Activated T-cell treated with anti-CD3 and anti-CD28 coated beads for 48 hours (primary cell): Measurements from ENCODE around the gene CASKIN1.

Experiments
- DNase-seq: peaks from one replicate; pipeline ENCODE4 v3.0.0-alpha.2; 2020; ENCODE audit warnings: low read depth

CASKIN1 gene

DNA sequence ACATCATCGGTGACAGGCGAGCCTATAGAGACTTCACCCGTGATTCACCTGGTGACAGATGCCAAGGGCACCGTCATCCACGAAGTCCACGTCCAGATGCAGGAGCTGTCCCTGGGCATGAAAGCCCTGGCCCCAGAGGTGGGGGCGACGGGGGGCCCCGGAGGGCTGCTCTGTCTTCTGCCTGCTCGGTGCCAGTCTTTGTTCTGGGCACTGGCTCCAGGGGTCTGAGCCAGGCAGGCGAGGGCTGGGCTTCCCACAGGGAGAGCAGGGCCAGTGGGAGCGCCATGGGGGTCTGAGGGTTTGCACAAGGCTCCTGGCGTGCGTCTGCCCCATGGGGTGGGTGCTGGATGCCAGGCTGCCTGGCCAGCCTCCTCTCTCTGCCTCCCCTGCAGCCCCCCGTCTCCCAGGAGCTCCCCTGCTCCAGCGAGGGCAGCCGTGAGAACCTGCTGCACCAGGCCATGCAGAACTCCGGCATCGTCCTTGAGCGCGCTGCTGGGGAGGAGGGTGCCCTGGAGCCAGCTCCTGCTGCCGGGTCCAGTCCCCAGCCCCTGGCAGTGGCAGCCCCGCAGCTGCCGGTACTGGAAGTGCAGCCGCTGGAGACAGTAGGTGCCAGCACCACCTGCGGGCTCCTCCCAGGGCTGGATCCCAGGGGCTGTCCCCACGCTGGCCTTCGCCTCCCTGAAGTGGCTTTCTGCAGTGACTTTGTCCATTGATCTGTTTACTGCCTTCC, 36.8 kb upstream of the CASKIN1 start:
- DNase-seq, result no peak

DNA sequence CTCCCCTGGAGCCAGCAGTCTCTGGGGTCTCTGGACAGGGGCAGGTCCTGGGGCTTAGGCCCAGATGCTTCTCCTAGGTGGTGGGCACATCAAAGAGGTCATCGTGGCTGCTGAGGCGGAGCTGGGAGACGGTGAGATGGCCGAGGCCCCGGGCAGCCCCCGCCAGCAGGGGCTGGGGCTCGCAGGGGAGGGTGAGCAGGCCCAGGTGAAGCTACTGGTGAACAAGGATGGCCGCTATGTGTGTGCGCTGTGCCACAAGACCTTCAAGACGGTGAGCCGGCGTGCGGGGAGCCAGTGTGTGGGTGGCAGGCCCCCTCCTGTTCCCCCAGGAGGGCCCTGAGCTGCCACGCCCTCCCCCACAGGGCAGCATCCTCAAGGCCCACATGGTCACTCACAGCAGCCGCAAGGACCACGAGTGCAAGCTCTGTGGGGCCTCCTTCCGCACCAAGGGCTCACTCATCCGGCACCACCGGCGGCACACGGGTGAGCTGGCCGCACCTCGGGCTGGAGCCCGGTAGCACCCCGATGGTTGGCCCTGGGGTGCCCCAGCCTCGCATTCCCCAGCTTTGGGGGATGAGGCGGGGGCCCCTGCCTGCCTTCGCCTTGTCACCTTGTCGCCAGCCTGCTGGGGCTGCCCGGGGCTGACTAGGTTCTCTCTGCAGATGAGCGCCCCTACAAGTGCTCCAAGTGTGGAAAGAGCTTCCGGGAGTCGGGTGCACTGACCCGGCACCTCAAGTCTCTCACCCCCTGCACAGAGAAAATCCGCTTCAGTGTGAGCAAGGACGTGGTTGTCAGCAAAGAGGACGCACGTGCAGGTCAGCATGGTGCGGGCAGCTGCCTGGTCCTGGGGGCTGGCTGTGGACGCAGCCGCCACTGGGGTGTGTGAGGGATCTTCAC, 35.9 kb upstream of the CASKIN1 start:
- no peak for DNase-seq

DNA sequence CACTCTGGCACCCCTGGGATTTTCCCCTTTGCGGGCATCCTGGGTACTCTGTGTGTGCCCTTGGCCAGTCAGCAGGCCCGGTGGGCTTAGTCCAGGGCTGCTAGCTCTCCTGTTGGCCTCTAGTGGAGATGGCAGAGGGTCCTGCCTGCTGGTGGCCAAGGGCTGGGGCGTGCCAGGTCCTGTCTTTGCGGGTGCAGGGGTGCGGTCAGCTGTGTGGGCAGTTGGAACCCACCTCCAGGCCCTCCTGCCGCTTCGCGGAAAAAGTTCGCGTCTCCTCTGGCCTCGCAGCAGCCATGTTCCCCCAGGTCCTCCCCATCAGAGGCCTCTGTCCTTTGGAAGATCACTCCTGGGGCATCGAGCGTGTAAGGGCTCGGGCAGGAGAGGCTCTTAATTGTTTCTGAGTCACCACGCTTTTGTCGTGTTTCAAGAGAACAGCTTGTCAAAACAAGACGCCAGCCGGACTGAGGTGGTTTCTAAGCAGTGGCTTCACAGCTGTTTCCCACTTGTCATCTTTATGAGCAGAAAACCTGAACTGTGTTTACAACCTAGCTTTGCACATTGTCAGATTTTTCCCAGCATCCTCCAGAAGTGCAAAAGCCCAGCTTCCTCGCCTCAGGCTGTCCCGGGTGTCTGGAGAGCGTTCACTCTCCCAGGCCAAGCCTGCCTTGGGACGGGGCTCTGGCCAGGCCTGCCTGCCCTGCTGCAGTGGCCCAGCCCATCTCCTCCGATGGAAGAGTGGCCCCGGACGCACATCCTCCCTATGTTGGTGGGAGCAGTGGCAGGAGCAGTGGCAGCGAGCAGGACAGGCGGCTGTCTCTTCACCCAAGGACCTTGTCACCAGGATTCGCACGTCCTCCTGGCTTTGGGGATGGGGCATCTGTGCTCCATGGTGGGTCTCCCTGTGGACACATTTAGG, 34.9 kb upstream of the CASKIN1 start:
- DNase-seq, result no peak

DNA sequence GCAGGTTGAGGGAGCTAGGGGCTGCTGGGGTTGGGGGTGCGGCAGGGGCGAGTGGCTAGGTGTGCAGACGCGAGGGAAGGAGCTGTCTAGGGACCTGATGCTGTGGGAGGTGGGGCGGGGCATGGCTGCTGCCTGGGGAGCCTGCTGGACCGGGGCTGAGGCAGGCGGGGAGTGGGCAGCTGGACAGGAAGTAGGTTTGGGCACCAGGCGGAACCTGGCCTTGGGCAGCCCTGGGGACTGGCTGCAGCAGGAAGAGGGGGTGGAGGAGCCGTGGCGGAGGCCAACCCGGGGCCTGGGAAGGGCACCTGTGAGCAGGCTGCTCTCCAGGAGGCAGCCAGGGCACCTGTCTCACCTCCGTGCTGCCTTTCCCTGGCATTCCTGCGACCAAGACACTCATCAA, 34.0 kb upstream of the CASKIN1 start:
- DNase-seq, result no peak

DNA sequence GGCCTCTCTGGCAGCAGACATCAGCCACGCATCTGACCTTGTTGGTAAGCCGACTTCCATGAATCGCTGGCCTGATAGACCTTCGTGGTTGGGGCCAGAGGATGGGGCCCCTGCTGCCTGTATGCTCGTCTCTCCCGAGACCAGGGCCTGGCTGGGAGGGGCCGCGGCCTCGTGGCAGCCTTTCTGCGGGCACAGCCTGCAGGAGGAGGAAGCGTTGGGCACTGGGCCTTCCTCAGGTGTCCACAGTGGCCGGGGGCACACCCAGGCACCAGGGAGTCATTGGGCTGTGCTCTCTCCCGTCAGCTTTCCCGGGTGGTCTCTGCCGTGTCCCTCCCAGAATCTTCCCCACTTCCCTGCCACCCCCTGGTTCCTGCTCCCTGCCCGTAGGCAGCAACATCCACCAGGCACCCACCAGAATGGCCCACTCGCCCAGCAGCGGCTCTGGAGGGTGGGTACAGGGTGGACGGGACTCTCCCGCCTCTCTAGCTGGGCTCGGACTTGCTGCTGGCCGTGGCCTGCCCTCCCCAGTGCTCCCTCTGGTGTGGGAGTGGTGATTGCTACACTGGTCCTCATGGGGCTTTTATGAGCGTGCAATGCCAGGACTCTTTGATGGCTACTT, 33.3 kb upstream of the CASKIN1 start:
- no peak for DNase-seq

GRCh38 chr16:2229091-2229490, 32.7 kb upstream of the CASKIN1 start:
- DNase-seq, result no peak

DNA sequence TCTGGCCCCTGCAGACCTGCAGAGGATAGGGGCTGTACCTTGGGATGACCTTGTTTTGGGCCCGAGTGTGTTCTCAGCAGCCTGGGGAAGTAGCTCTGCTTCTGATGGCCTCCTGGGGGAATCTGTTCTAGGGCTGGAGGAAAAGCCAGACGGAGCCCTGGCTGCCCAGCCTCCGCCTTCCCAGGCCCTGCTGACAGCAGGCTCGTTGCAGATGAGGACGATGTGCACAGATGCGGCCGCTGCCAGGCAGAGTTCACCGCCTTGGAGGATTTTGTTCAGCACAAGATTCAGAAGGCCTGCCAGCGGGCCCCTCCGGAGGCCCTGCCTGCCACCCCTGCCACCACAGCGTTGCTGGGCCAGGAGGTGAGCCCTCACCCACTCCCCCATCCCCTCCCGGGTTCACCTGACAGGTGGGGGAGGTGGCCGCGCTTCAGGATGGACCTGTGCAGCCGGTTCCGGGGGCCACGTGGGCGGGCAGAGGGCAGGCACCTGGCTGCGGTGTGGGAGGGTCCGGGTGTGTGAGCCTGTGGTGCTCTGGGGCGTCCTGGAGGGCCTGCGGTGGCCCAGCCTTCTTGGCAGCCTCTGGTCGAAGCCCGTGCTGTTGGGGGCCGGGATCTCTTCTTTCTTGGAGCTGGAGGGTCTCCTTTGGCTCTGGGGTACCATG, 31.9 kb upstream of the CASKIN1 start:
- DNase-seq, result no peak

DNA sequence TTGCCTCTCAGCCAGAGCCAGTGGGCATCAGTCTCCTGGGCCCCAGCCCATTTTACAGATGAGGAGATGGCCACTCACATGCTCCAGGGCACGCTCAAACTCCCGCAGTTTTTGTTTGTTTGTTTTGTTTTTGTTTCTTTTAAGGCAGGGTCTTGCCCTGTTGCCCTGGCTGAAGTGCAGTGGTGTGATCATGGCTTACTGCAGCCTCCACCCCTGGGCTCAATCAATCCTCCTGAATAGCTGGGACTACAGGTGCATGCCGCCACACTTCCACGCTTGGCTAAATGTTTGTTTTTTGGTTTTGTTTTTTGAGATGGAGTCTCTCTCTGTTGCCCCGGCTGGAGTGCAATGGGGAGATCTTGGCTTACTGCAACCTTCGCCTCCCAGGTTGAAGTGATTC, 30.5 kb upstream of the CASKIN1 start:
- DNase-seq, result no peak

GRCh38 chr16:2226245-2226793, 29.9 kb upstream of the CASKIN1 start:
- no peak for DNase-seq

GRCh38 chr16:2223942-2224486, 27.6 kb upstream of the CASKIN1 start:
- peak; percentile 25 for DNase-seq

DNA sequence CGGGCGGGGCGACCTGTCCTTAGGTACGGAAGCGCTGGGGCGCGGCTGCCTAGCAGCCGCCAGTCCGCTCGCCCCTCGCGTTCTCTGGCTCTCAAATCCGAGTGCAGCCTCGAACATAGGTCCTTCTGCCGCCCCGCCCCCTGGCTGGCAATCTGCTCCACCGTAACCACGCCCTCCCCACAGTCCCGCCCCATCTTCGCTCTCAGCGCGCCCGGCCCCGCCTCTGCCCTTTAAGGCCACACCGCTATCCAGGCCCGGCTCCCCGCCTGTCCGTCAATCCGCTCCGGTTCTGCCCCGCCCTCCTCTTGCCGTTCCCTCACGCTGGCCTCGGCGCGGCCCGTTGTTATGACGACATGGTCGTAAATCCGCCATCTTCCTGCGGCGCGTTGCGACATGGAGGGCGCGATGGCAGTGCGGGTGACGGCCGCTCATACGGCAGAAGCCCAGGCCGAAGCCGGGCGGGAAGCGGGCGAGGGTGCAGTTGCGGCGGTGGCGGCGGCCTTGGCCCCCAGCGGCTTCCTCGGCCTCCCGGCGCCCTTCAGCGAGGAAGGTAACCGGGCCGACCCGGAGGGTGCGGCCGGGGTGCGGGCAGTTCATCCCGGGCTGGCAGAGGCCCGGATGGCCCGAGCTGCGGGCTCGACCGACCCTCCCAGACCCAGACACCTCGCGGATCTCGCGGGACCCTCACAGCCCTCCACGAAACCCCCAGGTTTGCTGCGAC, 27.0 kb upstream of the CASKIN1 start, which contains the start of gene E4F1:
Gene E4F1 (plus strand): TSS at position 371 of the 721 bp plus-strand sequence. CDS start 23 bp downstream, at position 394.
- DNase-seq, result peak; percentile 100

- DNase-seq, result no peak
Observed at GRCh38 chr16:2216330-2216729, 19.9 kb upstream of the CASKIN1 start.

DNA sequence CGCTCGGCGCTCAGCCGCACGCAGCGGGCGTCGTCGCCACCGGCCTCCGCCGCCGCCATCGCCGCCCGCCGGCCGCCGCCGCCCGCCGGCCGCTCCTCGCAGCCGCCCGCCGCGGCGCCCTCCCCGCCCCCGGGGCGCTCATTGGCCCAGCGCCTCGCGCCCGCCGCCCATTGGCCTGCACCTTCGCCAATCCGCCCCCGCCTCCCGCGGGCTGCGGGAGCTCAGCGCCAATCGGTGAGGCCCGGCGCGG, 18.2 kb upstream of the CASKIN1 start, which contains the start of gene PGP:
Gene PGP (minus strand): TSS at position 122 of the 250 bp plus-strand sequence. CDS start 63 bp downstream, at position 59.
- no peak for DNase-seq

- no peak for DNase-seq
Observed at GRCh38 chr16:2213817-2214718, 17.7 kb upstream of the CASKIN1 start.

DNA sequence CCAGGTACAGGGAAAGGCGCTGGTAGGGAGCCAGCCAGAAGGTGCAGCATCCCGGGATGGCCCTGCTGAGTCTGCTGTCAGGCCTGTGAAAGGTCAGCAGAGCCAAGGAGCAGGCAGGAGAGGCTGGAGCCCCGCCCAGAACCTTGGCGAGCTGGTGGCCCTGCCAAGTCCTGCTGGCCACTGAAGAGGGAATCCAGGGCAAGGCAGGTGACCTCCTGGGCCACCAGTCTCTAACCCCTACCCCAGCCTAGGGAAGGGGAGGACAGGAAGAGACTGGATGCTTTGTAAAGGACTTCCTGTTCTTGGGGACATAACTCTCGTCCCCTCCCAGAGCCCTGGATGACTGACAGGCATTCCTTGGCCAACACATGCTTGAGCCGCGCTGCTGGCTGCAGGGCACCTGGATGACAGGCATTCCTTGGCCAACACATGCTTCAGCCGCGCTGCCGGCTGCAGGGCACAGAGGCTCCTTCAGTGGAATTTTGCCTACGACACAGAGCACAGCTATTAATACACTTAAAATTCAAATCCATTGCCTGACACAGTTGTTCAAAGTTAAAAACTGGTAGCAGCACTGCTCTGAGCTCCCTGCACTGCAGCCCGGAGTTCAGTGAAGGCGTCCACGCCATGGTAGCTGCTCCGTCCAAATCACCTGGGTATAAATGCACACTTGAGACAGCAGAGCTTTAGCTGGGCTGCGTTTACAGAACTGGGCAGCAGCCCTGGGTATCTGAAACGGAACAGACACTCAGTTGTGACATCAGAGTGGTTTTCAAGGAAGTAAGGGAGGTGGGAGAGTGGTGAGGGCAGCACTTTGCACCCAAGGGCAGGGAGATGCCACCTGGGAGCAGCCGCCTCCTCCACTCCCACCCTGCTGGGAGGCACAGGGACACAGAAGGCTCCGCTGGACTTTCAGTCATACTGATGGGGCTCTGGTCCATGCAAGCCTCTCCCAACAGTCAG, 16.2 kb upstream of the CASKIN1 start:
- no peak for DNase-seq

- DNase-seq, result no peak
Observed at GRCh38 chr16:2211923-2212347, 15.5 kb upstream of the CASKIN1 start.
